ENCODE data around the gene KANSL2. TPM values are rescaled to one million over a fixed set of nuclear protein-coding genes. Genes with fewer than 3 reads are reported as not detected.
"Not testable (repeated sequence)": the region's sequence is repeated elsewhere in the genome, so short reads cannot be mapped to it uniquely, and the experiment has no call there.

KANSL2 gene
- total and polyA plus RNA-seq, 2 experiments from 2014 or later: 29.3 to 92.5 TPM

GRCh38 chr12:48622997-48623396 is 59.0 kb downstream of the KANSL2 start:
- H4K20me1 ChIP-seq (replicated peaks; ENCODE audit: insufficient read depth); DNase-seq (ENCODE audit: low spot score); ATAC-seq; H3K4me3 Mint-ChIP-seq; H3K27me3 Mint-ChIP-seq (ENCODE audit: insufficient read depth, low read depth, poor library complexity); H3K4me2 ChIP-seq; H3K27ac ChIP-seq (ENCODE audit: low read depth); H3K36me3 ChIP-seq (ENCODE audit: insufficient read depth); H3K27ac Mint-ChIP-seq; H3K9me3 Mint-ChIP-seq; H3K79me2 ChIP-seq (replicated peaks; ENCODE audit: insufficient read depth); H3K4me1 ChIP-seq (ENCODE audit: insufficient read depth); H3K27me3 ChIP-seq (ENCODE audit: insufficient read depth); H3F3A ChIP-seq (replicated peaks; ENCODE audit: low read depth); H3K4me1 Mint-ChIP-seq; H2AFZ ChIP-seq; H3K4me3 ChIP-seq; H3K9me2 ChIP-seq (ENCODE audit: insufficient read depth); H3K36me3 Mint-ChIP-seq (ENCODE audit: low read depth): not testable (repeated sequence)

- no peaks in the 10 kb centered on the region for H3K36me3 ChIP-seq (ENCODE audit: insufficient read depth)
- H4K20me1 ChIP-seq (replicated peaks; ENCODE audit: insufficient read depth): no peaks in the 10 kb centered on the region
- Mint-ChIP-seq H3K27me3 (ENCODE audit: insufficient read depth, low read depth, poor library complexity) (peaks cover 7% of the 10 kb centered on the region), H3K4me1 (no peaks in the 10 kb centered on the region), H3K36me3 (ENCODE audit: low read depth) (peaks cover 3% of the 10 kb centered on the region; the same call in 1 of the 3 replicates), H3K9me3 (peaks cover 17% of the 10 kb centered on the region), H3K27ac (no peak overlapping the region), H3K4me3 (no peak overlapping the region)
- no peak overlapping the region for H3K27ac ChIP-seq (ENCODE audit: low read depth)
- H3K4me1 ChIP-seq (ENCODE audit: insufficient read depth): no peaks in the 10 kb centered on the region
- peak overlapping the region; percentile 78 for H2AFZ ChIP-seq
- H3F3A ChIP-seq (replicated peaks; ENCODE audit: low read depth): no peaks in the 10 kb centered on the region
- DNase-seq (ENCODE audit: low spot score) (peak; percentile 90), ATAC-seq (peak; percentile 99)
- TF ChIP-seq POLR2AphosphoS5 (IDR thresholded peaks at IDR 0.05; ENCODE audit: low read depth) (no peak), CTCF (conservative IDR thresholded peaks at IDR 0.05; ENCODE audit: low read depth in 2 of 2) (peak; percentile 98 to 99)
- H3K4me2 ChIP-seq: no peak overlapping the region
- no peaks in the 10 kb centered on the region for H3K79me2 ChIP-seq (replicated peaks; ENCODE audit: insufficient read depth)
- no peaks in the 10 kb centered on the region for H3K9me2 ChIP-seq (ENCODE audit: insufficient read depth)
- H3K27me3 ChIP-seq (ENCODE audit: insufficient read depth): no peaks in the 10 kb centered on the region
- no peak overlapping the region for H3K4me3 ChIP-seq
Observed at GRCh38 chr12:48618541-48618940, 63.5 kb downstream of the KANSL2 start.

DNA sequence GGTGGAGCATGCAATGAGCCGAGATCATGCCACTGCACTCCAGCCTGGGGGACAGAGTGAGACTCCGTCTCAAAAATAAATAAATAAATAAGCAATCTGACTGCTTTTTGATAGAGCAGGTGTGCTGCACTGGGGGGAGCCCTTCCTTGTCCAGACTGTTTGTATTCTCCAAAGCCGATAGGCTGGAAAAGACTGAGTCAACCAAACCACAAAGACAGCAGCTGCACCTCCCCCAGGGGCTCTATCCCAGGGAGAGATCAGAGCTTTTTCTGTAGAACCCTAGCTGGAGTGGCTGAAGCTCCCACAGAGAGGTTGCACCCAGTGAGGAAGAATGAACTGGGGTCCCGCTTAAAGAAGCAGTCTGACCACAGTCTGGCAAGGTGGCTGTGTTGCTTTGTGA is 66.4 kb downstream of the KANSL2 start:
- no peaks in the 10 kb centered on the region for H3K79me2 ChIP-seq (replicated peaks; ENCODE audit: insufficient read depth)
- ATAC-seq: no peak
- DNase-seq (ENCODE audit: low spot score): no peak
- no peaks in the 10 kb centered on the region for H3K9me2 ChIP-seq (ENCODE audit: insufficient read depth)
- no peak overlapping the region for H2AFZ ChIP-seq
- no peaks in the 10 kb centered on the region for H3K4me1 ChIP-seq (ENCODE audit: insufficient read depth)
- Mint-ChIP-seq H3K4me1 (no peaks in the 10 kb centered on the region), H3K27ac (no peak overlapping the region), H3K27me3 (ENCODE audit: insufficient read depth, low read depth, poor library complexity) (peaks cover 12% of the 10 kb centered on the region), H3K4me3 (no peak overlapping the region), H3K9me3 (peaks cover 35% of the 10 kb centered on the region), H3K36me3 (ENCODE audit: low read depth) (peaks cover 3% of the 10 kb centered on the region; the same call in 1 of the 3 replicates)
- no peaks in the 10 kb centered on the region for H3K36me3 ChIP-seq (ENCODE audit: insufficient read depth)
- no peak overlapping the region for H3K4me2 ChIP-seq
- no peaks in the 10 kb centered on the region for H3K27me3 ChIP-seq (ENCODE audit: insufficient read depth)
- no peaks in the 10 kb centered on the region for H3F3A ChIP-seq (replicated peaks; ENCODE audit: low read depth)
- H4K20me1 ChIP-seq (replicated peaks; ENCODE audit: insufficient read depth): no peaks in the 10 kb centered on the region
- no peak overlapping the region for H3K4me3 ChIP-seq
- H3K27ac ChIP-seq (ENCODE audit: low read depth): no peak overlapping the region
- TF ChIP-seq EZH2phosphoT487 (IDR thresholded peaks at IDR 0.05; ENCODE audit: unreplicated experiment): no peak
- TF ChIP-seq NANOG (IDR thresholded peaks at IDR 0.05; ENCODE audit: borderline replicate concordance): no peak
- TF ChIP-seq ZNF331 (CRISPR knock-in tag; IDR thresholded peaks at IDR 0.05; ENCODE audit: low read depth): no peak
- TF ChIP-seq POLR2AphosphoS5 (IDR thresholded peaks at IDR 0.05; ENCODE audit: low read depth): no peak
- TF ChIP-seq ETS1 (IDR thresholded peaks at IDR 0.05): no peak
- TF ChIP-seq ZNF114 (CRISPR knock-in tag; IDR thresholded peaks at IDR 0.05): no peak
- TF ChIP-seq REST (IDR thresholded peaks at IDR 0.05; ENCODE audit: unreplicated experiment): no peak
- TF ChIP-seq JUNB (IDR thresholded peaks at IDR 0.05; ENCODE audit: unreplicated experiment): no peak
- TF ChIP-seq STAT1 (IDR thresholded peaks at IDR 0.05; ENCODE audit: unreplicated experiment): no peak
- no peak for TF ChIP-seq CREB1 (CRISPR knock-in tag; IDR thresholded peaks at IDR 0.05; ENCODE audit: low read depth)
- no peak for TF ChIP-seq CTCF (conservative IDR thresholded peaks at IDR 0.05; ENCODE audit: low read depth in 2 of 2)
- no peak for TF ChIP-seq EZH2 (IDR thresholded peaks at IDR 0.05; ENCODE audit: low read depth, unreplicated experiment)
